NCI-H2227 treated with DMSO at 0.1 percent for 48 hours (cell line): Measurements from ENCODE around the gene REPIN1.

Experiments
- DNase-seq: peaks from one replicate; lab custom pipeline; 2025; lab: John Stamatoyannopoulos, UW

REPIN1 gene

DNA sequence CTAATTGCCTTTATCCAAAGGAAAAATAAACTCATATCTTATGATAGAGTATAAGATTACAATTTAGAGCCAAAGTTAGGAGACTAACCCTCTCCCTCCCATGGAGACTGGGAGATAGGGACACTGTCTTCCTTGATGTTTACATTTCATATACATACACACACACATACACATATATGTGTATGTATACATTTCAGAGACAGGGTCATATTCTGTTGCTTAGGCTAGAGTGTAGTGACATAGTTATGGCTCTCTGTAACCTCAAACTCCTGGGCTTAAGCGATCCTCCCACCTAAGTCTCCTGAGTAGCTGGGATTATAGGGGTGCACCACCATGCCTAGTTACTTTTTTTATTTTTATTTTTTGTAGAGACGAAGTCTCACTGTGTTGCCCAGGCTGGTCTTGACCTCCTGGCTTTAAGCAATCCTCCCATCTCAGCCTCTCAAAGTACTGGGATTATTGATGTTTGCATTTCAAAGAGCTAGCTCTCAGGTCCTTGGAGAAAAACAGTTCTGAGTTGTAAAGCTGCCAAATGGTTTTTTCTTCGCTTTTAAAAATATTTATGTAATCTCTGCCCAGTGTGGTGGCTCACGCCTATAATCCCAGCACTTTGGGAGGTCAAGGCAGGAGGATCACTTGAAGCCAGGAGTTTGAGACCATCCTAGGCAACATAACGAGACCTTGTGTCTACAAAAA is 8.1 kb upstream of the REPIN1 start:
- no peak for DNase-seq

DNA sequence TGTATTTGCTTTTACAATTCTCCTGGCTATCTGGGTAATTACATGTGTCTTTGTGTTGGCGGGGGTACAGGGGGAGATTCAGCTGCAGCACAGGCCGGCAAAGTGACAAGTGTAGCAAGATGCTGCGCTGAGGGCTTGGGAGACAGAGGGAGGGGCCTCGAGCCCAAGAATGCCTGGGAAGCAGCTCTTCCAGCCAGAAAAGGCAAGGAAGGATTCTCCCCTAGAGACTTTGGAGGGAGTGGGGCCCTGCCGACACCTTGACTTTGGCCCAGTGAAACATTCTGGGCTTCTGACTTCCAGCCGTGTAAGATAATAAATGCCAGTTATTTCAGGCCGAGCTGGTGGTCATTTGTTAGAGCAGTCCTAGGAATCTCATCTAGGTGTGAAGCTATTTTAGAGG is 7.2 kb upstream of the REPIN1 start:
- peak; percentile 27 for DNase-seq

DNA sequence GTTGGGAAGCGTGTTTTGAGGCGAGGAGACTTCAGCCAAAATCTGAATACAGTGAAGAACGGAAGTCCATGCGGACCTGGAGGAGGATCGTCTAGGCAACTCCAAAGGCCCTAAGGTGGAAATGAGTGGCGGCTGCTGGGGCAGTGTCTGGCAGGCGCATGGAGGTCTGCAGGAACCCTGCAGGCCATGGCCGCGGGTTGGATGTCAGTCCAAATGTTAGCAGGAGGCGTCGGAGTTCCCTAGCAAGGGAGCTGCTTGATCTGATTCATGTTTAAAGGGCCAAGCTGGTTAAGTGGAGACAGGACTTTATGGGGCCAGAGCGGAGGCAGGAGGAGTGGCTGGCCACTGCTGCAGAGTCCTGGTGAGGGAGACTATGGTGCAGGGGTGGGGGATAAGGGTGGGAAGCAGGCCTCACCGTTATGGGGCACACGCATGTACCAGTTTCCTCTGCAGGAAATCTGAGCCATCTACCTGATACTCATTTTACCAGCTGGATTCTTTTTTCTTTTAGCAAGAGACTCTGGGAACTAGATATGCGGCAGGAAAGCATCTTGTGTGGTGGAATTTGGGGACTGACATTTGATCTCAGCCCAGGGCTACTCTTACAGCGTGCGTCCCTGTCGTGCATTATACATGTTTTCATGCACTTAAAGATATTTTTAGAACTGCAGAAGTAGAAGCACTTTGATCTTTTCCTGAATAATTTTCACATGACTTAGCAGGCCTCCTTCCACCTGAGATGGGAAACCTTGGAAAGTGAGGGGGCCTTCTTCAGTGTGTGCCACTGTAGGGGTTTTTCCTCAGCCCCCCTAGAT is 6.6 kb upstream of the REPIN1 start:
- no peak for DNase-seq

DNA sequence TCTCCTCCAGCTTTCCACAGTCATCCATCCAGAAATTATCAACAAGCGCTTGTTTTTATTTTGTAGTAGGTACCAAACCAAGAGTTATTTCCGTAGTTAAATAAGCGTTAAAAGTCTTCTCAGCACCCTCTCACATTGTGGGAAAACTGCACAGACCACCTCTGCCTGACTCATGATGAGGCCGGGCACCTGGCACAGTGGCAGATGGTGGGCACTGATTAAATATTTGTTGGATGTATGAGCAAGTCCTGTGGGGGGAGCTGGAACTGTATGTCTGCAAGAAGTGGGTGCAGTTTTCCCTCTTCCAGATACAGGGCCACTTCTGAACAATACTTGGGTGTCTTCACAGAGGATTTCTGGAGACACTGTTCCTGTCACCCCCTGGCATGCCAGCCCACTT is 5.3 kb upstream of the REPIN1 start:
- no peak for DNase-seq

DNA sequence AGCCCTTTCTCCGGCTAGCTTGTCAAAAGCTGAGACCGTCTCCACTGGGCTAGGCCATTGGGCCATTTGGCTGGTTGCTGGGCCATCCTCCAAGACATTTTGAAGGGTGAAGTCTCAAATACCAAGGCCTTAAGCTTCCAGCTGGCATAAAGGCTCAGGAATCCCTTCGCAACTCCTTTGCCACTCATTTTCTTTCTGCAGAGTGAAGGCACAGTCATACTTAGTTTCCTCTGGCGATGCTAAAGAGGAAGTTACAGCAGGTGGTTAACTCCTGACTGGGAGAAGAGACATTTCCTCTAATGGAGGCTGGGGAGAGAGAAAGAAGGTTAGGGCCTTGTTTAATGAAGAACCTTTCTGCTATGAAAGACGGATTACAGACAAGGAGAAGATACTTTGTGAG is 4.8 kb upstream of the REPIN1 start:
- DNase-seq, result no peak

DNA sequence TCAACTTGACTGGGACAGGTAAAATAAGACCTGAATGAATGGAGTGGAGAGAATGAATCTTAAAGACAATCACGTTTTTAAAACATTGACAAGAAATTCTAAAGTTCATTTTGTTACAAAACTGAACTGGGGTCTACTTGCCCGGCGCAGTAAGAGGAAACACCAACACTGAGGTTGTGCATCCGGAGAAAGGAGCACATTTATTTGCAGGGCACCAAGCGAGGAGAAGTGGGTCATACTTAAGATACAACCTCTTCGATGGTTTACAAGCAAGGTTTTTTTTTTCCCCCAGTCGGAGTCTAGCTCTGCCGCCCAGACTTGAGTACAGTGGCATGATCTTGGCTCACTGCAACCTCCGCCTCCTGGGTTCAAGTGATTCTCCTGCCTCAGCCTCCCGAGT is 3.4 kb upstream of the REPIN1 start:
- DNase-seq, result no peak

DNA sequence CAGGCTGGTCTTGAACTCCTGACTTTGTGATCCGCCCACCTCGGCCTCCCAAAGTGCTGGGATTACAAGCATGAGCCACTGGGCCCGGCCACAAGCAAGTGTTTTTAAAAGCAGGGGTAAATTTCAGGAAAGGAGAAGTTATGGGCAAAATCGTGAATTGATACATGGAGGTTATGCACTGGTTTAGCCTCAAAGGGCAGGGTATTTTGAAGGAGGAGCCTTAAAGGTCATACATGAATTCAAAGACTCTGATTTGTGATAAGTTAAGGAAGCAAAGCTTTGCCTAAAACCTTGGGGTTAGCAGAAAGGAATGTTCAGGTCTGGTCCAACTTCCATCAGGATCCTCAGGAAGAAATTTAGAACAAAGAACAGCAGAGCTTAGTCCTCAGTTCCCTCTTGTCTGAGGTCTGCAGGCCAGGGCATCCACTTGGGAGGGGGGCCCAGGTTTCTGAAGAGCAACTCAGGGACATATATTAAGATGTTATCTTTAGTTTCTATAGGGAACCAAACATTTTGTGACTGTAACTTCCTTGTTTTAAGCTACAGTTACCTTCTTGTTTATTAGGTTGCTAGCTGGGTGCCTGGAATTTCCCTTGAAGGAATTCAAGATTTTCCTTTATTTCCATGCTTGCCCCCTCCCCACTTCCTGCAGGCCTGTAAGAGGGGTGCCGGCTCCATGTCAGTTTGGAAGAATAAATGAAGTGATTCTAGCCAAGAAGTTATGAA is 2.8 kb upstream of the REPIN1 start:
- DNase-seq, result no peak

DNA sequence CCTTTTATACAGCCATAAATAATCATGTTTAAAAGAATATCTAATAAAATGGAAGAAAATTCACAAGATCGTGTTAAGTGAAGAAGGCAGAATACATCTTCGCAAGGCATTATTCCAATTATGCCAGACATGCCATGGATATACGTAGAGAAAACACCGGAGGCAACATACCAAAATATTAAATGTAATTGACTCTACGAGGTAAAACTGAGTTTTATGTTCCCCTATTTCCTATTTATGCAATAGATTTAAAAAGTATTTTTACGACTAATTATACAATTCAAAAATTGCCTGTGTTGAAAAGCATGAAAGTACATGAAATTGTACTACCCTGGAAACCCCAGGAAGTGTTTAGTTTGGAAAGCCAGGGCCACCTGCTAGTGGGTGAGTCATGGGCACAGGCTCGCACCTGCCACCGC is 936 bp upstream of the REPIN1 start:
- no peak for DNase-seq

DNA sequence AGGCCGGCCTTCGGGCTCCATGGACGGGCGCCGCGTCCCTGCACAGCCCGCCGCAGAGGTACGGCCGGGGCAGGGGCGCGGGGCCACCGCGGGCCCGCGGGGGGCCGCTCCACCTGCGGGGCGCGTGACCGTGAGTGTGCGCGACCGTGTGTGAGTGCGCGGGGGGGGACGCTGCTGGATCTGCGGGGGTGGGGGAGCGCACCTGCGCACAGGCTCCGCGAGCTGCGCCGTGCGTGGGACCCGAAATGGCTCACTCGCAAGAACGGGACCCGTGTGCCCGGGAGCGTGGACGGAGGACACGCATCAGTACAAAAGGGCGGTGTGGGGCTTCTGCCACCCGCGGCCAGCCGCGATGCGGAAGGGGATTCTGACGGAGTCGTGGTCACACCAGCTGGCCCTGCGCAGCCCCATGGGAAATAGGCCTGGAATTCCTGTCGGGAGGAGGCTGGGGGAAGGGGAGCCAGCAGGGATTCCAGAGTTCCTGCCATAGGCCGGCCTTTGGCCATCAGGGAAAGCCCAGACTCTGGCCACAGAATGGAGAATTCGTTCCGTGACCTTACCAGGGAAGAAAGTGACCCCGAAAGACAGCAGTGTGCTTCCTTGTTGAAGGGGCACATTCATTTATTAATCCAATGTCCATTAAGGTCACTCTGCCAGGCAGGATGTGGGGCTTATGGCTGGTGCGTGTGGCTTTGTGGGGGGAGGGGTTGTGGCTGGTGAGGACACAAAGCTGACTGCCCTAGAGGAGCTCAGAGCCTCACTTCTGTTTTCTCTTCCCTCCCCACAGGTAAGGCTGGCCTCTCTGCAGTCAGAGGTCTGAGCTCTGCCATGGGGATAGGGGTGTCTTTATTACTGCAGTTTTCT is 494 bp downstream of the REPIN1 start:
- DNase-seq, result peak; percentile 47

DNA sequence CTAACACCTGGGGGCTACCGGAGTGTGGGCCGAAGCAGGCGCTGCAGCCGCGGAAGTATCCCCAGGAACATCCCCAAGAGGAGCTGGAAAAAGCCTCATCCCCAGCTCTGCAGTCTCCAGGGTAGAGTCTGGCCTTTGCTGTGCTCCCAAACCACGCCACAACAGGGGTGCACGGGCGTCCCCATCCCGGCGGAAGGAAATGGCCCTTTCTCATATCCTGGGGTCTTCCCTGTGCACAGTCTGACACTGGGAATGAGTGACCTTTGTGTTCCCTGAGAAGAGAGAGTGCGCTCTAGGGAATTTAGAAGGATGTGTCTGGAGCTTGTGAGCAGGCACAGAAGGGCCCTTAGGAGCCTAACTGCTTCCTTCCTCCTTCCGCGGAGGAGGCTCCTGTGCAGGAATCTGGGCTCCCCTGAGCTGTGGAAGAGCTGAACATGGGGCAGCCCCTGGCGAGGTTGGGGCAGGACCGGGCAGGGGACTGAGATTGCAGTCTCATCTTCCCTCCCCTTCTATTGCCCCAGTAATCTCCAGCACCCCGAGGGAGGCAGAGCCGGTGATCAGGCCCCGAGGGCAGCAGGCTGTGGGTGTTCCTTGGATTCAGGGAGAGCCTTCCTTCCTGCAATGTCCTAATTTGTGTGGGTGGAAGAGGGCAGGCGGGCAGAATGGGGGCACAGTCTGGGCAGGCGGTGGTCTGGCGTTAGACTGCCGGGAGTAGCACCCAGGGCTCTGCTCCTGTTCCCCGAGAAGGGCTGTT is 1.3 kb downstream of the REPIN1 start:
- DNase-seq, result no peak

DNA sequence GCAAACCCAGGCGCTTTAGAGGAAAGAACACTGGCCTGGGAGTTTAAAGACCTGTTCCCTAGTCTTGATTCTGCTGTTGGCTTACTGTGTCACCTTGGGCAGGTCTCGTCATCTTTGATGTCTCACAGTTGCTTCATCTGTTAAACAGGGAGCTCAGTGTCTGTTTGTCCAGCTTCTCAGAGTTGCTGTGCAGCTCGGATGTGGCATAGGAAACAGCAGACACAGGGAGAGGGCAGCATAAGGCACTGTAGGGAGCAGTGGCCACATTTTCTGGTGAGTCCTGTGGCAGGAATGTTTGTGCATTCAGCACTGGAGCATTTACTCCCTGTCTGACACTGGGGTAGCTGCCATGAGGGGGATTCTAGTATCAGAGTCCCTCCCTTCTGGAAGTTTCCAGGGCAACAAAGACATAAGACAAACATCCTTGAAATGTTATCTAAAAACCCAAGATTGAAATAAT is 2.0 kb downstream of the REPIN1 start:
- DNase-seq, result no peak

DNA sequence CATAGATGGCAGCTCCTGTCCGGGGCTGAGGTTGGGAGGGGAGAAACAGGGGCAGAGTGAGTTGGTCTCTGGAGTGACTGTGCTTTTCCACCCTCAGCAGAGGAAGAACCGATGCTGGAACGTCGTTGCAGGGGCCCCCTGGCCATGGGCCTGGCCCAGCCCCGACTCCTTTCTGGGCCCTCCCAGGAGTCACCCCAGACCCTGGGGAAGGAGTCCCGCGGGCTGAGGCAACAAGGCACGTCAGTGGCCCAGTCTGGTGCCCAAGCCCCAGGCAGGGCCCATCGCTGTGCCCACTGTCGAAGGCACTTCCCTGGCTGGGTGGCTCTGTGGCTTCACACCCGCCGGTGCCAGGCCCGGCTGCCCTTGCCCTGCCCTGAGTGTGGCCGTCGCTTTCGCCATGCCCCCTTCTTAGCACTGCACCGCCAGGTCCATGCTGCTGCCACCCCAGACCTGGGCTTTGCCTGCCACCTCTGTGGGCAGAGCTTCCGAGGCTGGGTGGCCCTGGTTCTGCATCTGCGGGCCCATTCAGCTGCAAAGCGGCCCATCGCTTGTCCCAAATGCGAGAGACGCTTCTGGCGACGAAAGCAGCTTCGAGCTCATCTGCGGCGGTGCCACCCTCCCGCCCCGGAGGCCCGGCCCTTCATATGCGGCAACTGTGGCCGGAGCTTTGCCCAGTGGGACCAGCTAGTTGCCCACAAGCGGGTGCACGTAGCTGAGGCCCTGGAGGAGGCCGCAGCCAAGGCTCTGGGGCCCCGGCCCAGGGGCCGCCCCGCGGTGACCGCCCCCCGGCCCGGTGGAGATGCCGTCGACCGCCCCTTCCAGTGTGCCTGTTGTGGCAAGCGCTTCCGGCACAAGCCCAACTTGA is 2.7 kb downstream of the REPIN1 start:
- DNase-seq, result no peak

DNA sequence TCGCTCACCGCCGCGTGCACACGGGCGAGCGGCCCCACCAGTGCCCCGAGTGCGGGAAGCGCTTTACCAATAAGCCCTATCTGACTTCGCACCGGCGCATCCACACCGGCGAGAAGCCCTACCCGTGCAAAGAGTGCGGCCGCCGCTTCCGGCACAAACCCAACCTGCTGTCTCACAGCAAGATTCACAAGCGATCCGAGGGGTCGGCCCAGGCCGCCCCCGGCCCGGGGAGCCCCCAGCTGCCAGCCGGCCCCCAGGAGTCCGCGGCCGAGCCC is 3.3 kb downstream of the REPIN1 start:
- no peak for DNase-seq

DNA sequence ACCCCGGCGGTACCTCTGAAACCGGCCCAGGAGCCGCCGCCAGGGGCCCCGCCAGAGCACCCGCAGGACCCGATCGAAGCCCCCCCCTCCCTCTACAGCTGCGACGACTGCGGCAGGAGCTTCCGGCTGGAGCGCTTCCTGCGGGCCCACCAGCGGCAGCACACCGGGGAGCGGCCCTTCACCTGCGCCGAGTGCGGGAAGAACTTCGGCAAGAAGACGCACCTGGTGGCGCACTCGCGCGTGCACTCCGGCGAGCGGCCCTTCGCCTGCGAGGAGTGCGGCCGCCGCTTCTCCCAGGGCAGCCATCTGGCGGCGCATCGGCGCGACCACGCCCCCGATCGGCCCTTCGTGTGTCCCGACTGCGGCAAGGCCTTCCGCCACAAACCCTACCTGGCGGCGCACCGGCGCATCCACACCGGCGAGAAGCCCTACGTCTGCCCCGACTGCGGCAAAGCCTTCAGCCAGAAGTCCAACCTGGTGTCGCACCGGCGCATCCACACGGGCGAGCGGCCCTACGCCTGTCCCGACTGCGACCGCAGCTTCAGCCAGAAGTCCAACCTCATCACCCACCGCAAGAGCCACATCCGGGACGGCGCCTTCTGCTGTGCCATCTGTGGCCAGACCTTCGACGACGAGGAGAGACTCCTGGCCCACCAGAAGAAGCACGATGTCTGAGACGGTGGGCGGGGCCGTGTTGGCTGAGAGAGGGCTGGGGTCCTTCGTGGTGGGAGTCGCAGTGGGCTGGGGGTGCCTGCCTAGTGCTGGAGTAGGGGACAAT is 3.8 kb downstream of the REPIN1 start:
- DNase-seq, result no peak

DNA sequence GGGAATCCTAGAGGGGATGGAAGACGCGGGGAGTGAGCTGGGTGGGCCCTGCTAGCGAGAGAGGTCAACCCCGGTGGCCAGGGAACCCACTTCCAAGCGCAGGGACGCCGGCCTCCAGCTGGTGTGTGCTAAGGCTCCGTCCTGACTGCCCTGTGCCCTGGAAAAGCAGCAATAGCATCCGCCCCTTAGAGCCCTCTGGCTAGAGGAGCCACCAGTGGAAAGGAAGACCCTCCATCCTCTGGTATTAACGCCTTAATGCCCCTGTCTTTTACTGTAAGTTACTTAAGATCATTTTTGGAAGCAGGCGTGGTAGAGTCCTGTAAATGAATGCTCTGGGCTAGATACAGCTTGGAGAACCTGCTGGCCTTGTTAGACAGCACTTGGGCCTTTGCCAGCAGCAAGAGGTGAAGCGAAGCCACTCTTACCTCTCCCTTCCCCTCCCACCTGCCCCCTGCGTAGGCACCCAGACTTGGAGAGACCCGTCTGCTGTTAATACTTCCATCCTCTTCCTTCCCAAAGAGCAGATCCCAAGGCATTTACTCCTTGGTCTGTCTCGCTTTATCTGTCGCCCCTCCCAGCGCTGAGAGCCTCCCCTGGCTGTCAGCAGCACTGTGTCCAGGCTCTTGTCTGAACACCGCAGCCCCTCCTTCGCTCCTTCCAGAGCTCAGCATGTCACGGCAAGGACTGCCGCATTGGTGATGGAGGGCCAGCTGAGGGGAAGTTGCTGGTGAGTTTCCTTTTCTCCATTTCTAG is 4.6 kb downstream of the REPIN1 start:
- DNase-seq, result no peak

DNA sequence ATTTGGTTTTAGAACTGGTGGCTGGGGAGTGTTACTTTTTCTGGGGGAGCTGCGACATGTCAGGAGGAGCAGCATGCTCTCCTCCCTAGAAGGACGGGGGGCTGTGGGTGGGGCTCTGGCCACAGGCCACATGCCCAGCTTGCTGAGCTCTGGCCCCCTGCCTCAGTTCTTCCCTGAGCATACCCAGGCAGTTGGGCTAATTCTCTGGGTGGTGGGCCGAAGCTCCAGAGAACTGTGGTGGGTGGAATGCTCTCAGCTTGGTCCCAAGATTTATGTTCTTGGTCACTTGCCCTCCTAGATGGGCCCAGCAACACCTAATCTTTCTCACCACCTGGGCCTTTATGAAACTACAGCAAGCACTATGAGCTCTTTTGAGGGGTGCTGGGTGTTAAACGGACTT is 5.4 kb downstream of the REPIN1 start:
- no peak for DNase-seq

DNA sequence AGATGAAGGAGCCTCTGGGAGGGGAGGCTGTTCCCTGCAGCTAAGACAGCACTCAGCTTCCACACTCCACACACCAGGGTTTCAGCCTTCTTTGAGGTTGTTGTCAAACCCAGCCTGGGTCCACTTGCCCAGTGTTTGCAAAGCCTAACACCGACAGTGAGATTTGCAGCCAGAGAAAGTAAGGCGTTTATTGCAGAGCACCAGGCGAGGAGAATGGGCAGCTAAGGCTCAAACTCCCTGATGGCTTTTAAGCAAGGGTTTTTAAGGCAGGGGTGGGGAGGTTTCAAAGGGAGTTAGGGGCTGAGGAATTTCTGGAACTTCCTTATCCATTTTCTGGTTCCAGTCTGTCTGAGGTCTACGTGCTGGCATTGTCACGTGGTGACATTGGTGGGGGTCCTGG is 5.8 kb downstream of the REPIN1 start:
- DNase-seq, result no peak

DNA sequence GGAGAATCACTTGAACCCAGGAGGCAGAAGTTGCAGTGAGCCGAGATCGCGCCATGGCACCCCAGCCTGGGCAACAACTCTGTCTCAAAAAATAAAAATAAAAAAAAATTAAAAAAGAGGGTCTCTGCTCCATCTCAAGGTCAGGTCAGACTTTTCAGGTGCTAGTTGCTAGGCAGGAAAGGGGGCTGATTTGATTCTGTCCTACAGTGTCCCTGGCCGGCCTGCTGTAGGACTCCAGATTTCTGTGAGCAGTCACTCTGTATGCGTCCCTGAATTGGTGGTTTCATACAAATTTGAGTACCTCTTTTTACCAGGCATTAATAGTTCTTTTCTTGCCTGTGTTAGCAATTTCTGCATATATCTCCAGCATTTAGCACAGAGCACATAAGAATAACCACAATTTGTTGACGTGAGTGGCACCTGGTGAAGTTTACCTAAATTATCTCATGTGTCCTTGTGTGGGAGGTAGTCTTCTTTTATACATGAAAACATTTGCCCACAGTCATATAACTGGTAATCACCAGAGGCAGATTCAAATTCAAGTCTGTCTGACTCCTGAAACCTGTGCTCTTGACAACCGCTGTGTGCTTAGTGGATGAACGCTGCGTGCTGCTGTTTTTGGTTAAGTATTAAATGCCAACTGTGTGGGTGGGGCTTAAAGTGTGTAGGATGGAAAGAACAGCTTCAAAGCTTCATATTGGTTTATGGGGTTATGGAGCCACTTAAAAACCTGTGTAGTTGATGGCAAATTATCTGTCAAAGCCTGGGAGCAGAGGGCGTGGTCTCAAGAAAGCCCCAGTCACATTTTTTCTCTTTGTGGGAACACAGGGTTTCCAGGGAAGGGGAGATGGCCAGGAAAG is 7.3 kb downstream of the REPIN1 start:
- no peak for DNase-seq
